GM23338 (cell line): ENCODE data around the gene ZDHHC12. TPM values are rescaled to one million over a fixed set of nuclear protein-coding genes. Genes with fewer than 3 reads are reported as not detected.

Experiments used
- ATAC-seq: fragments of 200-7000 bp; cut with Tn5 transposase; 3 replicates; pipeline ENCODE4 v1.9.1; 2020
- DNase-seq: peaks from one replicate; pipeline ENCODE4 v3.0.0-alpha.2; 2015; ENCODE audit warnings: low spot score
- H2AFZ ChIP-seq: fragments of 200-600 bp; sonication (generic); 2 replicates; pipeline ENCODE4 v1.8.0; 2016; ENCODE audit warnings: antibody characterized with exemption, mild to moderate bottlenecking, moderate library complexity
- H3F3A ChIP-seq: fragments of 200-600 bp; sonication (generic); replicated peaks from 2 replicates; pipeline ENCODE4 v1.8.0; 2017; ENCODE audit warnings: antibody characterized with exemption, mixed run types, low read depth
- H3K27ac ChIP-seq: fragments of 200-600 bp; sonication (generic); 2 replicates; pipeline ENCODE4 v1.6.1; 2016; ENCODE audit warnings: low read depth
- H3K27me3 ChIP-seq: fragments of 200-600 bp; sonication (generic); 2 replicates; pipeline ENCODE4 v1.8.0; 2016; ENCODE audit warnings: mild to moderate bottlenecking, mixed run types, moderate library complexity; ENCODE audit not compliant: insufficient read depth
- H3K36me3 ChIP-seq: fragments of 200-600 bp; sonication (generic); 2 replicates; pipeline ENCODE4 v1.8.0; 2016; ENCODE audit warnings: mild to moderate bottlenecking; ENCODE audit not compliant: insufficient read depth
- H3K4me1 ChIP-seq: fragments of 200-600 bp; sonication (generic); 2 replicates; pipeline ENCODE4 v1.8.0; 2016; ENCODE audit warnings: mild to moderate bottlenecking, moderate library complexity; ENCODE audit not compliant: insufficient read depth
- H3K4me2 ChIP-seq: fragments of 200-600 bp; sonication (generic); 2 replicates; pipeline ENCODE4 v1.7.1; 2017; ENCODE audit warnings: mixed run types
- H3K4me3 ChIP-seq: fragments of 200-600 bp; sonication (generic); 2 replicates; pipeline ENCODE4 v1.6.1; 2016; ENCODE audit warnings: mixed run types
- H3K79me2 ChIP-seq: fragments of 200-600 bp; sonication (generic); replicated peaks from 2 replicates; pipeline ENCODE4 v1.8.0; 2017; ENCODE audit warnings: mild to moderate bottlenecking; ENCODE audit not compliant: insufficient read depth
- H3K9me2 ChIP-seq: fragments of 200-600 bp; sonication (generic); 2 replicates; pipeline ENCODE4 v1.8.0; 2017; ENCODE audit not compliant: insufficient read depth
- H4K20me1 ChIP-seq: fragments of 200-600 bp; sonication (generic); replicated peaks from 2 replicates; pipeline ENCODE4 v1.8.0; 2017; ENCODE audit warnings: mild to moderate bottlenecking; ENCODE audit not compliant: insufficient read depth
- H3K27ac Mint-ChIP-seq: 2 replicates; pipeline ENCODE4 v1.8.0; 2020; ENCODE audit warnings: inconsistent platforms, mild to moderate bottlenecking, moderate library complexity, mixed read lengths
- H3K27me3 Mint-ChIP-seq: 3 replicates; pipeline ENCODE4 v1.8.0; 2022; ENCODE audit warnings: low read depth, mild to moderate bottlenecking, moderate library complexity, mixed read lengths, inconsistent platforms; ENCODE audit not compliant: insufficient read depth, poor library complexity
- H3K36me3 Mint-ChIP-seq: 3 replicates; pipeline ENCODE4 v1.8.0; 2021; ENCODE audit warnings: low read depth, mild to moderate bottlenecking, inconsistent platforms, moderate library complexity, mixed read lengths
- H3K4me1 Mint-ChIP-seq: 3 replicates; pipeline ENCODE4 v1.8.0; 2020; ENCODE audit warnings: mild to moderate bottlenecking, inconsistent platforms, mixed read lengths
- H3K4me3 Mint-ChIP-seq: 3 replicates; pipeline ENCODE4 v1.8.0; 2021; ENCODE audit warnings: moderate library complexity, mild to moderate bottlenecking, inconsistent platforms, mixed read lengths
- H3K9me3 Mint-ChIP-seq: 3 replicates; pipeline ENCODE4 v1.8.0; 2020; ENCODE audit warnings: moderate library complexity, mild to moderate bottlenecking, inconsistent platforms, mixed read lengths
- CREB1 ChIP-seq: fragments of 250-450 bp; sonication (Bioruptor Pico); IDR thresholded peaks from 2 replicates; pipeline ENCODE4 v1.5.0; 2020; ENCODE audit warnings: low read depth, mild to moderate bottlenecking, moderate library complexity
- EZH2 ChIP-seq: fragments of 200-600 bp; sonication (generic); IDR thresholded peaks from one replicate; pipeline ENCODE4 v1.8.0; 2017; ENCODE audit warnings: antibody characterized with exemption, mild to moderate bottlenecking, low read depth; ENCODE audit not compliant: unreplicated experiment
- EZH2phosphoT487 ChIP-seq: fragments of 200-600 bp; sonication (generic); IDR thresholded peaks from one replicate; pipeline ENCODE4 v1.8.1; 2018; ENCODE audit warnings: antibody characterized with exemption; ENCODE audit not compliant: unreplicated experiment
- NANOG ChIP-seq: IDR thresholded peaks from 2 replicates; pipeline ENCODE4 v1.6.1; 2016; ENCODE audit warnings: antibody characterized with exemption, borderline replicate concordance
- POLR2AphosphoS5 ChIP-seq: IDR thresholded peaks from 2 replicates; pipeline ENCODE4 v1.6.1; 2016; ENCODE audit warnings: antibody characterized with exemption, low read depth
- STAT1 ChIP-seq: IDR thresholded peaks from one replicate; pipeline ENCODE4 v1.6.1; 2016; ENCODE audit warnings: antibody characterized with exemption; ENCODE audit not compliant: unreplicated experiment
- ZNF114 ChIP-seq: fragments of 250-450 bp; sonication (Bioruptor Pico); IDR thresholded peaks from 2 replicates; pipeline ENCODE4 v1.5.0; 2020; ENCODE audit warnings: mild to moderate bottlenecking, moderate library complexity
- ZNF331 ChIP-seq: fragments of 250-450 bp; sonication (Bioruptor Pico); IDR thresholded peaks from 2 replicates; pipeline ENCODE4 v1.5.0; 2020; ENCODE audit warnings: low read depth, mild to moderate bottlenecking, moderate library complexity
- polyA plus RNA-seq: library from polyadenylated mRNA; unstranded; fragments of >200 nt; fragmentation: Nextera tagmentation; extraction: Ambion mirVana; gene quantifications from 2 replicates; pipeline ENCODE4 v1.2.1, GENCODE V29; 2016
- total RNA-seq: library from RNA; depleted of rRNA; stranded (reverse); fragments of >200 nt; shearing (Covaris generic); gene quantifications from 2 replicates; pipeline ENCODE4 v1.2.3, GENCODE V29; 2014
- TF ChIP-seq, protein P1 (sequence below), 2 experiments: fragments of 200-600 bp in 1 of 2; sonication (generic) in 1 of 2; conservative IDR thresholded peaks; 2 replicates each; pipeline versions ENCODE4 v1.5.1 to v1.6.1; 2016 to 2017; ENCODE audit warnings: antibody characterized with exemption in 2 of 2, low read depth in 2 of 2, mild to moderate bottlenecking in 2 of 2, moderate library complexity in 1 of 2
- TF ChIP-seq, protein P2 (sequence below): fragments of 250-450 bp; sonication (Bioruptor Pico); IDR thresholded peaks from 2 replicates; pipeline ENCODE4 v1.5.0; 2020; ENCODE audit warnings: mild to moderate bottlenecking, moderate library complexity
- TF ChIP-seq, protein P3 (sequence below): IDR thresholded peaks from one replicate; pipeline ENCODE4 v1.6.1; 2018; ENCODE audit warnings: antibody characterized with exemption; ENCODE audit not compliant: unreplicated experiment

ZDHHC12 gene
- total and polyA plus RNA-seq, 2 experiments from 2014 or later: 47.5 to 54.1 TPM

DNA sequence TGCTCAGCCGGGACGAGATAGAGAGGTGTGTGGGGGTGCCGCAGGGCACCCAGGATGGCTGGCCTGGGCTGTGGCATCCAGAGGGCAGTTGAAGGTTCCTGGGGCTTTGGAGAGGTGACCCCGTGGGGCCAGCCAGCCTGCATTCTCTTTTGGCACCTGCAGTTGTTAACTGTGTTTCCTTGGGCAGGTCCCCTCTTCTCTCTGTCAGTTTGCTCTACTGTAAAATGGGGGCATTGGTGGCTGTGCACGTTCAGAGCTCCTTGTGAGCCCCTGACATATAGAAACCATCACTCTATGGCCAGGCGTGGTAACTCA lies 8.5 kb downstream of the ZDHHC12 start (continued):
- TF ChIP-seq, protein P1, sequence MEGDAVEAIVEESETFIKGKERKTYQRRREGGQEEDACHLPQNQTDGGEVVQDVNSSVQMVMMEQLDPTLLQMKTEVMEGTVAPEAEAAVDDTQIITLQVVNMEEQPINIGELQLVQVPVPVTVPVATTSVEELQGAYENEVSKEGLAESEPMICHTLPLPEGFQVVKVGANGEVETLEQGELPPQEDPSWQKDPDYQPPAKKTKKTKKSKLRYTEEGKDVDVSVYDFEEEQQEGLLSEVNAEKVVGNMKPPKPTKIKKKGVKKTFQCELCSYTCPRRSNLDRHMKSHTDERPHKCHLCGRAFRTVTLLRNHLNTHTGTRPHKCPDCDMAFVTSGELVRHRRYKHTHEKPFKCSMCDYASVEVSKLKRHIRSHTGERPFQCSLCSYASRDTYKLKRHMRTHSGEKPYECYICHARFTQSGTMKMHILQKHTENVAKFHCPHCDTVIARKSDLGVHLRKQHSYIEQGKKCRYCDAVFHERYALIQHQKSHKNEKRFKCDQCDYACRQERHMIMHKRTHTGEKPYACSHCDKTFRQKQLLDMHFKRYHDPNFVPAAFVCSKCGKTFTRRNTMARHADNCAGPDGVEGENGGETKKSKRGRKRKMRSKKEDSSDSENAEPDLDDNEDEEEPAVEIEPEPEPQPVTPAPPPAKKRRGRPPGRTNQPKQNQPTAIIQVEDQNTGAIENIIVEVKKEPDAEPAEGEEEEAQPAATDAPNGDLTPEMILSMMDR (conservative IDR thresholded peaks at IDR 0.05; ENCODE audit: low read depth in 2 of 2): no peak
- TF ChIP-seq, protein P2, sequence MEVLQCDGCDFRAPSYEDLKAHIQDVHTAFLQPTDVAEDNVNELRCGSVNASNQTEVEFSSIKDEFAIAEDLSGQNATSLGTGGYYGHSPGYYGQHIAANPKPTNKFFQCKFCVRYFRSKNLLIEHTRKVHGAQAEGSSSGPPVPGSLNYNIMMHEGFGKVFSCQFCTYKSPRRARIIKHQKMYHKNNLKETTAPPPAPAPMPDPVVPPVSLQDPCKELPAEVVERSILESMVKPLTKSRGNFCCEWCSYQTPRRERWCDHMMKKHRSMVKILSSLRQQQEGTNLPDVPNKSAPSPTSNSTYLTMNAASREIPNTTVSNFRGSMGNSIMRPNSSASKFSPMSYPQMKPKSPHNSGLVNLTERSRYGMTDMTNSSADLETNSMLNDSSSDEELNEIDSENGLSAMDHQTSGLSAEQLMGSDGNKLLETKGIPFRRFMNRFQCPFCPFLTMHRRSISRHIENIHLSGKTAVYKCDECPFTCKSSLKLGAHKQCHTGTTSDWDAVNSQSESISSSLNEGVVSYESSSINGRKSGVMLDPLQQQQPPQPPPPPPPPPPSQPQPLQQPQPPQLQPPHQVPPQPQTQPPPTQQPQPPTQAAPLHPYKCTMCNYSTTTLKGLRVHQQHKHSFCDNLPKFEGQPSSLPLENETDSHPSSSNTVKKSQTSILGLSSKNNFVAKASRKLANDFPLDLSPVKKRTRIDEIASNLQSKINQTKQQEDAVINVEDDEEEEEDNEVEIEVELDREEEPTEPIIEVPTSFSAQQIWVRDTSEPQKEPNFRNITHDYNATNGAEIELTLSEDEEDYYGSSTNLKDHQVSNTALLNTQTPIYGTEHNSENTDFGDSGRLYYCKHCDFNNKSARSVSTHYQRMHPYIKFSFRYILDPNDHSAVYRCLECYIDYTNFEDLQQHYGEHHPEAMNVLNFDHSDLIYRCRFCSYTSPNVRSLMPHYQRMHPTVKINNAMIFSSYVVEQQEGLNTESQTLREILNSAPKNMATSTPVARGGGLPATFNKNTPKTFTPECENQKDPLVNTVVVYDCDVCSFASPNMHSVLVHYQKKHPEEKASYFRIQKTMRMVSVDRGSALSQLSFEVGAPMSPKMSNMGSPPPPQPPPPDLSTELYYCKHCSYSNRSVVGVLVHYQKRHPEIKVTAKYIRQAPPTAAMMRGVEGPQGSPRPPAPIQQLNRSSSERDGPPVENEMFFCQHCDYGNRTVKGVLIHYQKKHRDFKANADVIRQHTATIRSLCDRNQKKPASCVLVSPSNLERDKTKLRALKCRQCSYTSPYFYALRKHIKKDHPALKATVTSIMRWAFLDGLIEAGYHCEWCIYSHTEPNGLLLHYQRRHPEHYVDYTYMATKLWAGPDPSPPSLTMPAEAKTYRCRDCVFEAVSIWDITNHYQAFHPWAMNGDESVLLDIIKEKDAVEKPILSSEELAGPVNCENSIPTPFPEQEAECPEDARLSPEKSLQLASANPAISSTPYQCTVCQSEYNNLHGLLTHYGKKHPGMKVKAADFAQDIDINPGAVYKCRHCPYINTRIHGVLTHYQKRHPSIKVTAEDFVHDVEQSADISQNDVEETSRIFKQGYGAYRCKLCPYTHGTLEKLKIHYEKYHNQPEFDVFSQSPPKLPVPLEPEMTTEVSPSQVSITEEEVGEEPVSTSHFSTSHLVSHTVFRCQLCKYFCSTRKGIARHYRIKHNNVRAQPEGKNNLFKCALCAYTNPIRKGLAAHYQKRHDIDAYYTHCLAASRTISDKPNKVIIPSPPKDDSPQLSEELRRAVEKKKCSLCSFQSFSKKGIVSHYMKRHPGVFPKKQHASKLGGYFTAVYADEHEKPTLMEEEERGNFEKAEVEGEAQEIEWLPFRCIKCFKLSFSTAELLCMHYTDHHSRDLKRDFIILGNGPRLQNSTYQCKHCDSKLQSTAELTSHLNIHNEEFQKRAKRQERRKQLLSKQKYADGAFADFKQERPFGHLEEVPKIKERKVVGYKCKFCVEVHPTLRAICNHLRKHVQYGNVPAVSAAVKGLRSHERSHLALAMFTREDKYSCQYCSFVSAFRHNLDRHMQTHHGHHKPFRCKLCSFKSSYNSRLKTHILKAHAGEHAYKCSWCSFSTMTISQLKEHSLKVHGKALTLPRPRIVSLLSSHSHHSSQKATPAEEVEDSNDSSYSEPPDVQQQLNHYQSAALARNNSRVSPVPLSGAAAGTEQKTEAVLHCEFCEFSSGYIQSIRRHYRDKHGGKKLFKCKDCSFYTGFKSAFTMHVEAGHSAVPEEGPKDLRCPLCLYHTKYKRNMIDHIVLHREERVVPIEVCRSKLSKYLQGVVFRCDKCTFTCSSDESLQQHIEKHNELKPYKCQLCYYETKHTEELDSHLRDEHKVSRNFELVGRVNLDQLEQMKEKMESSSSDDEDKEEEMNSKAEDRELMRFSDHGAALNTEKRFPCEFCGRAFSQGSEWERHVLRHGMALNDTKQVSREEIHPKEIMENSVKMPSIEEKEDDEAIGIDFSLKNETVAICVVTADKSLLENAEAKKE (CRISPR knock-in tag): no peak
- no peak for TF ChIP-seq POLR2AphosphoS5
- TF ChIP-seq CREB1 (CRISPR knock-in tag): no peak
- no peak for TF ChIP-seq STAT1

DNA sequence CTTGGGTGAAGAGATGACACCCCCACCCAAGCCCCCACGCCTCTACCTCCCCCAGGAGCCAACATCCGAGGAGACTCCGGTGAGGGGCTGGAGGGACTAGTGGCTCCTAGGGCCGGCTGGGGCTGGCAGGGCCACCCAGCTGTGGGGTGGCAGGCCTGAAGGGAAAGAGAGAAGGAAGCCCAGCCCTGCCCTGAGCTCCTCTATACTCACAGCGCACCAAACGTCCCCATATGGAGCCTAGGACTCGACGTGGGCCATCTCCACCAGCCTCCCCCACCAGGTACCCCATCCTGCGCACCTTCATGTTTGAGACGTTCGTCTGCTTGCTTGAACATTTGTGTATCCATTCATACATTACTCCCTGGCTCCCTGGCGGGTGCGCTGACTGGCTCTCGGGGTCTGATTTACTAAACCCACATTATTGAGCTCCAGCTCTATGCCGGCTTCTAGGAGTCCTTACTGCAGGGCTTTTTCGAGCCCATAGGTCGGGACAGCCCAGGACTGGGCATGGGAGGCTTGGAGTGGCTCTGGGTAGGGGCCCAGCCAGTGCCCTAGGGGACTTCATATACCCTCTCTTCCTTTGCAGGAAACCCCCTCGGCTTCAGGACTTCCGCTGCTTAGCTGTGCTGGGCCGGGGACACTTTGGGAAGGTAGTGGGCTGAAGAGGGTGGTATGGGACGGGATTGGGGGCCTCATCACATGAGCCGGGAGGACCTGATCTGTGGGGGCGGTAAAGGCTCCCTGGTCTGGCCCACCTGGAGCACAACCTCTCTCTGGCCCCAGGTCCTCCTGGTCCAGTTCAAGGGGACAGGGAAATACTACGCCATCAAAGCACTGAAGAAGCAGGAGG lies 9.1 kb downstream of the ZDHHC12 start:
- ATAC-seq: no peak
- DNase-seq: no peak
- TF ChIP-seq, protein P3, sequence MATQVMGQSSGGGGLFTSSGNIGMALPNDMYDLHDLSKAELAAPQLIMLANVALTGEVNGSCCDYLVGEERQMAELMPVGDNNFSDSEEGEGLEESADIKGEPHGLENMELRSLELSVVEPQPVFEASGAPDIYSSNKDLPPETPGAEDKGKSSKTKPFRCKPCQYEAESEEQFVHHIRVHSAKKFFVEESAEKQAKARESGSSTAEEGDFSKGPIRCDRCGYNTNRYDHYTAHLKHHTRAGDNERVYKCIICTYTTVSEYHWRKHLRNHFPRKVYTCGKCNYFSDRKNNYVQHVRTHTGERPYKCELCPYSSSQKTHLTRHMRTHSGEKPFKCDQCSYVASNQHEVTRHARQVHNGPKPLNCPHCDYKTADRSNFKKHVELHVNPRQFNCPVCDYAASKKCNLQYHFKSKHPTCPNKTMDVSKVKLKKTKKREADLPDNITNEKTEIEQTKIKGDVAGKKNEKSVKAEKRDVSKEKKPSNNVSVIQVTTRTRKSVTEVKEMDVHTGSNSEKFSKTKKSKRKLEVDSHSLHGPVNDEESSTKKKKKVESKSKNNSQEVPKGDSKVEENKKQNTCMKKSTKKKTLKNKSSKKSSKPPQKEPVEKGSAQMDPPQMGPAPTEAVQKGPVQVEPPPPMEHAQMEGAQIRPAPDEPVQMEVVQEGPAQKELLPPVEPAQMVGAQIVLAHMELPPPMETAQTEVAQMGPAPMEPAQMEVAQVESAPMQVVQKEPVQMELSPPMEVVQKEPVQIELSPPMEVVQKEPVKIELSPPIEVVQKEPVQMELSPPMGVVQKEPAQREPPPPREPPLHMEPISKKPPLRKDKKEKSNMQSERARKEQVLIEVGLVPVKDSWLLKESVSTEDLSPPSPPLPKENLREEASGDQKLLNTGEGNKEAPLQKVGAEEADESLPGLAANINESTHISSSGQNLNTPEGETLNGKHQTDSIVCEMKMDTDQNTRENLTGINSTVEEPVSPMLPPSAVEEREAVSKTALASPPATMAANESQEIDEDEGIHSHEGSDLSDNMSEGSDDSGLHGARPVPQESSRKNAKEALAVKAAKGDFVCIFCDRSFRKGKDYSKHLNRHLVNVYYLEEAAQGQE: no peak
- TF ChIP-seq NANOG: no peak
- TF ChIP-seq ZNF114 (CRISPR knock-in tag): no peak
- TF ChIP-seq, protein P1 (conservative IDR thresholded peaks at IDR 0.05; ENCODE audit: low read depth in 2 of 2): no peak
- no peak for TF ChIP-seq EZH2
- no peak for TF ChIP-seq EZH2phosphoT487
- no peak for TF ChIP-seq ZNF331 (CRISPR knock-in tag)

More for the DNA sequence above, 9.1 kb downstream of the ZDHHC12 start:
- no peaks in the 10 kb centered on the region for H3K9me3 Mint-ChIP-seq
- H3K4me1 Mint-ChIP-seq: no peaks in the 10 kb centered on the region; the same call in 2 of the 3 replicates
- H3K4me3 Mint-ChIP-seq: no peak overlapping the region
- Histone ChIP-seq H3K4me1 (no peaks in the 10 kb centered on the region), H3K4me2 (no peak overlapping the region), H3K9me2 (no peaks in the 10 kb centered on the region), H2AFZ (no peak overlapping the region), H3K27me3 (no peaks in the 10 kb centered on the region), H3F3A (no peaks in the 10 kb centered on the region), H3K27ac (no peak overlapping the region), H3K36me3 (no peaks in the 10 kb centered on the region), H3K4me3 (no peak overlapping the region), H4K20me1 (no peaks in the 10 kb centered on the region; the same call in 1 of the 2 replicates), H3K79me2 (no peaks in the 10 kb centered on the region)
- no peak overlapping the region for H3K27ac Mint-ChIP-seq
- peaks cover 8% of the 10 kb centered on the region for H3K36me3 Mint-ChIP-seq
- peaks cover 14% of the 10 kb centered on the region for H3K27me3 Mint-ChIP-seq
